Astrocyte (in vitro differentiated cells and primary cell): ENCODE data around the gene STX3. TPM values are rescaled to one million over a fixed set of nuclear protein-coding genes. Genes with fewer than 3 reads are reported as not detected.

Experiments
- DNase-seq: peaks from one replicate; pipeline ENCODE4 v3.0.0-alpha.2; 2010; ENCODE audit warnings: low read depth
- FAIRE-seq: peaks from 2 replicates; lab custom pipeline; 2011; peaks lifted over from hg19 to GRCh38; lab: Jason Lieb, UNC
- H2AFZ ChIP-seq: 2 replicates; pipeline ENCODE4 v1.6.0; 2012; ENCODE audit warnings: low read depth, low read length, inconsistent platforms
- H3K27ac ChIP-seq: 2 replicates; pipeline ENCODE4 v1.5.1; 2011; ENCODE audit warnings: low read depth, low read length, inconsistent platforms
- H3K27me3 ChIP-seq: 2 replicates; pipeline ENCODE4 v1.6.0; 2011; ENCODE audit warnings: low read length, inconsistent platforms; ENCODE audit not compliant: insufficient read depth
- H3K36me3 ChIP-seq: 2 replicates; pipeline ENCODE4 v1.5.1; 2011; ENCODE audit warnings: low read length, inconsistent platforms; ENCODE audit not compliant: insufficient read depth
- H3K4me1 ChIP-seq: 2 replicates; pipeline ENCODE4 v1.5.1; 2011; ENCODE audit warnings: low read length, inconsistent platforms; ENCODE audit not compliant: insufficient read depth
- H3K4me2 ChIP-seq: 2 replicates; pipeline ENCODE4 v1.6.0; 2012; ENCODE audit warnings: low read length, inconsistent platforms
- H3K4me3 ChIP-seq: 2 replicates; pipeline ENCODE4 v1.5.1; 2011; ENCODE audit warnings: low read depth, mild to moderate bottlenecking, low read length, inconsistent platforms; ENCODE audit not compliant: insufficient read depth
- H3K79me2 ChIP-seq: 2 replicates; pipeline ENCODE4 v1.6.0; 2012; ENCODE audit warnings: mild to moderate bottlenecking, low read length, inconsistent platforms; ENCODE audit not compliant: insufficient read depth
- H3K9ac ChIP-seq: 2 replicates; pipeline ENCODE4 v1.6.0; 2012; ENCODE audit warnings: mild to moderate bottlenecking, low read length, inconsistent platforms
- H3K9me3 ChIP-seq: 2 replicates; pipeline ENCODE4 v1.5.1; 2012; ENCODE audit warnings: low read depth, mild to moderate bottlenecking, low read length, inconsistent platforms; ENCODE audit not compliant: insufficient read depth
- H4K20me1 ChIP-seq: 2 replicates; pipeline ENCODE4 v1.6.0; 2012; ENCODE audit warnings: low read length, inconsistent platforms; ENCODE audit not compliant: insufficient read depth
- H3K27ac Mint-ChIP-seq: one replicate; pipeline ENCODE4 v1.8.0; 2021; ENCODE audit warnings: mild to moderate bottlenecking, mixed read lengths; ENCODE audit not compliant: unreplicated experiment
- H3K27me3 Mint-ChIP-seq: one replicate; pipeline ENCODE4 v1.8.0; 2021; ENCODE audit warnings: low read depth, mixed read lengths; ENCODE audit not compliant: unreplicated experiment
- H3K36me3 Mint-ChIP-seq: one replicate; pipeline ENCODE4 v1.8.0; 2021; ENCODE audit warnings: low read depth, mixed read lengths; ENCODE audit not compliant: unreplicated experiment
- H3K4me1 Mint-ChIP-seq: one replicate; pipeline ENCODE4 v1.8.0; 2021; ENCODE audit warnings: low read depth, mixed read lengths; ENCODE audit not compliant: unreplicated experiment
- H3K4me3 Mint-ChIP-seq: one replicate; pipeline ENCODE4 v1.8.0; 2021; ENCODE audit warnings: mild to moderate bottlenecking, moderate library complexity, mixed read lengths; ENCODE audit not compliant: unreplicated experiment
- H3K9me3 Mint-ChIP-seq: one replicate; pipeline ENCODE4 v1.8.0; 2021; ENCODE audit warnings: mild to moderate bottlenecking, mixed read lengths; ENCODE audit not compliant: unreplicated experiment
- EZH2 ChIP-seq: IDR thresholded peaks from 2 replicates; pipeline ENCODE4 v1.6.1; 2012; ENCODE audit warnings: mild to moderate bottlenecking, low read length, inconsistent platforms; ENCODE audit not compliant: insufficient read depth
- total RNA-seq: library from RNA; stranded (reverse); gene quantifications from 2 replicates; pipeline ENCODE4 v1.2.1, GENCODE V29; 2021
- TF ChIP-seq, protein P1 (sequence below): IDR thresholded peaks from 2 replicates; pipeline ENCODE4 v1.5.1; 2011; ENCODE audit warnings: low read depth, mild to moderate bottlenecking, inconsistent platforms, low read length, moderate library complexity; ENCODE audit not compliant: insufficient read depth

The STX3 gene
- total RNA-seq, 1 donor from 2014 or later, result 61.2 TPM

DNA sequence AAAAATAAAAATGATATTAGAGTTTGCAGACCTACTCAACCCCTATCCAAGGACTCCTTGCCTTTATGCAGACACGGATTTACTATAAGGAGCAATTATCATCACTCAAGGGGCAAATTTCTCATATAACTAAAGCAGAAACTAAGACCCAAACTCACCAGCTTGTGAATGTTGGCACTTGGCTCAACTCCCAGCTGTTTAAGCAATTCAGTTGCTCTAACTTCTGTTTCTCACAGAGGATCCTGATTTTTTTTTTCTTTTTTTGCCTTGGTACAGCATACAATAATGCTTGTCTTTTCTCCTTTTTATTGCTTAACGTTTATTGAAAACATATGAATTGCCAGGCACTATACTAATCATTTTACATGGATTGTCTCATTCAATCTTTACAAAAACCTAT is 99.7 kb downstream of the STX3 start:
- H3K27ac ChIP-seq, result no peak overlapping the region
- no peaks in the 10 kb centered on the region for H4K20me1 ChIP-seq
- no peak overlapping the region for H3K4me3 ChIP-seq
- no peaks in the 10 kb centered on the region for H3K36me3 Mint-ChIP-seq
- no peaks in the 10 kb centered on the region for H3K27me3 Mint-ChIP-seq
- H3K79me2 ChIP-seq, result no peaks in the 10 kb centered on the region
- H3K9me3 Mint-ChIP-seq, result no peaks in the 10 kb centered on the region
- no peak for DNase-seq
- no peak overlapping the region for H3K27ac Mint-ChIP-seq
- H3K9ac ChIP-seq, result no peak overlapping the region
- peaks cover 9% of the 10 kb centered on the region for H3K4me1 ChIP-seq
- H3K4me2 ChIP-seq, result no peak overlapping the region
- no peaks in the 10 kb centered on the region for H3K9me3 ChIP-seq
- H2AFZ ChIP-seq, result no peak overlapping the region
- TF ChIP-seq EZH2, result no peak
- TF ChIP-seq, protein P1, sequence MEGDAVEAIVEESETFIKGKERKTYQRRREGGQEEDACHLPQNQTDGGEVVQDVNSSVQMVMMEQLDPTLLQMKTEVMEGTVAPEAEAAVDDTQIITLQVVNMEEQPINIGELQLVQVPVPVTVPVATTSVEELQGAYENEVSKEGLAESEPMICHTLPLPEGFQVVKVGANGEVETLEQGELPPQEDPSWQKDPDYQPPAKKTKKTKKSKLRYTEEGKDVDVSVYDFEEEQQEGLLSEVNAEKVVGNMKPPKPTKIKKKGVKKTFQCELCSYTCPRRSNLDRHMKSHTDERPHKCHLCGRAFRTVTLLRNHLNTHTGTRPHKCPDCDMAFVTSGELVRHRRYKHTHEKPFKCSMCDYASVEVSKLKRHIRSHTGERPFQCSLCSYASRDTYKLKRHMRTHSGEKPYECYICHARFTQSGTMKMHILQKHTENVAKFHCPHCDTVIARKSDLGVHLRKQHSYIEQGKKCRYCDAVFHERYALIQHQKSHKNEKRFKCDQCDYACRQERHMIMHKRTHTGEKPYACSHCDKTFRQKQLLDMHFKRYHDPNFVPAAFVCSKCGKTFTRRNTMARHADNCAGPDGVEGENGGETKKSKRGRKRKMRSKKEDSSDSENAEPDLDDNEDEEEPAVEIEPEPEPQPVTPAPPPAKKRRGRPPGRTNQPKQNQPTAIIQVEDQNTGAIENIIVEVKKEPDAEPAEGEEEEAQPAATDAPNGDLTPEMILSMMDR, result no peak
- peaks cover 13% of the 10 kb centered on the region for H3K4me1 Mint-ChIP-seq
- H3K36me3 ChIP-seq, result no peaks in the 10 kb centered on the region
- no peaks in the 10 kb centered on the region for H3K27me3 ChIP-seq
- H3K4me3 Mint-ChIP-seq, result no peak overlapping the region
- no peak for FAIRE-seq

Other genes starting within 250 kb of the STX3 start
- gene OR4D9, start 243.8 kb upstream of the STX3 start, total RNA-seq, result not detected in 2 replicates
- 48.6 and 52.0 TPM in 2 replicates for gene OSBP, start 139.6 kb upstream of the STX3 start, total RNA-seq
- 37.3 and 38.1 TPM in 2 replicates for gene PATL1, start 86.3 kb upstream of the STX3 start, total RNA-seq
- not detected in 2 replicates for gene OR10V1, start 41.5 kb upstream of the STX3 start, total RNA-seq
- 29.7 and 30.9 TPM in 2 replicates for gene MRPL16, start 55.4 kb downstream of the STX3 start, total RNA-seq
- gene CBLIF, start 90.1 kb downstream of the STX3 start, total RNA-seq, result not detected in 2 replicates
- 0.45 TPM in 1 of 2 replicates, not detected in the other for gene TCN1, start 111.1 kb downstream of the STX3 start, total RNA-seq
- gene OOSP3, start 123.4 kb downstream of the STX3 start, total RNA-seq, result not detected in 2 replicates
- gene OOSP1, start 183.1 kb downstream of the STX3 start, total RNA-seq, result not detected in 2 replicates
- gene OOSP4A, start 208.7 kb downstream of the STX3 start, total RNA-seq, result not detected in 2 replicates